HG03575 (cell line): ENCODE data around the gene ADM5.

ENCODE experiments used
- ATAC-seq: cut with Tn5 transposase; IDR thresholded peaks from one replicate; pipeline ENCODE4 v1.9.1; 2021; ENCODE audit not compliant: unreplicated experiment, insufficient number of reproducible peaks, low FRiP score; ENCODE audit errors: extremely low read depth

Gene ADM5

GRCh38 chr19:49677901-49678674 lies 11.3 kb upstream of the ADM5 start:
- no peak for ATAC-seq

GRCh38 chr19:49678985-49679770 lies 10.2 kb upstream of the ADM5 start:
- no peak for ATAC-seq

DNA sequence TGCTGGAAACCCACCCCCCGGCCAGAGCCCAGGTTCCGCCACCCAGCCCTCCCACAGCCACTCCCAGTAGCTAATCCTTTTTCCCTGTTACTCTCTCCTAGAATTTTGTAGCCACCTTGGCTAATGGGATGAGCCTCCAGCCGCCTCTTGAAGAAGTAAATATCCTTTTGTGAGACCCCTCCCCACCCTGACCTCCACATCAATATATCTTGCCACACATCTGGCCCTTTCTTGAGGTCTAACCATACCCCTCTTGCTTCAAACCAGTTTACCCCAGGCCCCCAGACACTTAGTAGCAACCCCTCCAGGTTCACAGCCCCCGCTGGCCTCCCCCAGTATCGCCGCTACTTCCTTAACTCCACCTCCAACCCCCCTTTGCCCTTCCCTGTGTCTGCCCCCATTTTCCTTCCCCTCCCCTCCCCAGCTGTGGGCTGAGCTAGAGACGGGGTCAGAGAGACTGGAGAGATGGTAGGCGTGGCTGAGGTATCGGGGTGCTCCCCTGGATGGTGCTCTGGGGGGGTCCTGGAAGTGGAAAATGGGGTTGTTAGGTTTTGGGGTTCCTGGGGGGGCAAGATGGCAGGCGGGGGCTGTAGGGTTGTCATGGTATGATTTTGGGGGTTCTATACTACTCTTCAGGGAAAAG lies 9.5 kb upstream of the ADM5 start:
- ATAC-seq = no peak

DNA sequence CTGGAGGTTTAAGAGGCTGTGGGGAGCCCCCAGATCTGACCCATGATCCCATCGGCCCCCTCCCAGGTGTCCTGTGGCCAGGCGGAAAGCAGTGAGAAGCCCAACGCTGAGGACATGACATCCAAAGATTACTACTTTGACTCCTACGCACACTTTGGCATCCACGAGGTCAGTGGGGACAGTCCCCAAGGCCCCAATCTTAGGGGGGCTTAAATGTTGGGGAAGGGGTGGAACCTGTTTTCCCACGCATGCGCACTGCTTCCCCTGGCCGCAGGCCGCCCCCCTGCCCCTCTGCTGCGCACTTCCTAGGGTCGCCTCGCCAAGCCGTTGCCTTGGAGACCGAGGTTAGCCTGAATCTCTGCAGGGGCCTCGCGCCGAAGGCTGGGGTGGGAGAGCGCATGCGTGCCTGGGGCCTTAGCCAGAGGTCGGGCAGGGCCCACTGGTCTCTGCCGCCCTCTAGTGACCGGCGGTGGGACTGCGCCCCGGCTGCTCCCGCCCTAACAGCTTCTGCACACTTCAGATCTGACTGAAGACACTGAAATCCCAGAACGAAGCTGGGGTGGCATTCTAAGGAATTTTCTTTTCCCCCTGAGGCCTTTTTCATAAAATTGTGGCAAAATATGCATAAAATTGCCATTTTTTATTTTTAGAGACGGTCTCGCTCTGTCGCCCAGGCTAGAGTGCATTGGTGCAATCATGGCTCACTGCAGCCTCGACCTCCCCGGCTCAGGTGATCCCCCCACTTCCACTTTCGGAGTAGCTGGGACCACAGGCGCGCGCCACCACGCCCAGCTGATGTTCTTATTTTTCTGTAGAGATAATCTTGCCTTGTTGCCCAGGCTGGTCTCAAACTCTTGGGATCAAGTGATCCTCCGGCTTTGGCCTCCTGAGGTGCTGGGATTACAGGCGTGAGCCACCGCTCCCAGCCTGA lies 8.7 kb upstream of the ADM5 start:
- ATAC-seq = no peak

GRCh38 chr19:49681830-49682229 lies 7.6 kb upstream of the ADM5 start:
- no peak for ATAC-seq

GRCh38 chr19:49682274-49682673 lies 7.1 kb upstream of the ADM5 start:
- no peak for ATAC-seq

GRCh38 chr19:49683814-49684250 lies 5.6 kb upstream of the ADM5 start:
- ATAC-seq = no peak

DNA sequence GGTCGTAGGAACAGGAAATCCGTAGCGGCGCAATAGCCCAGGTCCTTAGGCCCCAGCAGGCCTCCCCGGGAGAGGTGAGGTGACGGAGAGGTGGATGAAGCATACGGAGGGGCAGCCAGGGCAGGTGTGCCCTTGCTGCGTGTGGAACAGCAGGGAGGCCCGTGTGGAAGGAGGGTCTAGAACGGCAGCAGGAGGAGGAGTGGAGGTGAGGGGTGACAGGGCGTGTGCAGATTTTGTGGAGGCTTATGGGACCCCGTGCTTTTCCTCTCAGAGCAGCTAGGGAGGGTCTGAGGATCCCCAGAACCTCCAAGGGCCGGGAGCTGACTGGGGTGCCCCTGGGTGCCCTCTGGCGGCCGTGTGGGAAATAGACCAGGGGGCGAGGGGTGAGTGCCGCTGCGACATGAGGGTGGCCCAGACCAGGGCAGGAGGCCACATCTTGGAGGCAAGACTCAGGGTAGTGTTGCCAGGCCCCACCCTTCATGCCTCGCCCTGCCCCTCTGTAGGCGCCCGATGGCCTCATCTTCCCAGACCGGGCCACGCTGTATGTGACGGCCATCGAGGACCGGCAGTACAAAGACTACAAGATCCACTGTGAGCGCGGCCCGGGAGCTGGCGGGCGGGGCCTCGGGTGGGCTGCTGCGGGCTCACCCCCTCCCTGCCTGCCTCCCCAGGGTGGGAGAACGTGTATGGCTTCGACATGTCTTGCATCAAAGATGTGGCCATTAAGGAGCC lies 5.0 kb upstream of the ADM5 start:
- no peak for ATAC-seq

- no peak for ATAC-seq
Observed at GRCh38 chr19:49684983-49685553, 4.3 kb upstream of the ADM5 start.

DNA sequence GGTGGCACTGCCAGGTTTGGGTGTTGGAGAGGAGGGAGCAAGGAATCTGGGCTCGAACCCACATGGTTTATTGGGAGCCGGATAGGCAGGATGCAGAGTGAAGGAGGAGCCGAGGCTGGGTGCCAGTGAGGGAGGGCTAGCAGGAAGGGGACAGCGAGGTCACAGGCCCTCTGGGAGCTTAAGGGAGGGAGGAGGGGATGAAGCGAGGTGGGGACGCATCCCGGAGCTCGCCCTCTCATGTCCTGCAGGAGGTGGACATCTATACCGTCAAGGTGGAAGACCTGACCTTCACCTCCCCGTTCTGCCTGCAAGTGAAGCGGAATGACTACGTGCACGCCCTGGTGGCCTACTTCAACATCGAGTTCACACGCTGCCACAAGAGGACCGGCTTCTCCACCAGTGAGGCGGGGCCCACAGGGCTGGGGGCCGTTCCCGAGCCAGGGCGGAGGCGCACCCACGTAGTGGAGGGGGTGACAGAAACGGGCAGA lies 3.5 kb upstream of the ADM5 start:
- no peak for ATAC-seq

DNA sequence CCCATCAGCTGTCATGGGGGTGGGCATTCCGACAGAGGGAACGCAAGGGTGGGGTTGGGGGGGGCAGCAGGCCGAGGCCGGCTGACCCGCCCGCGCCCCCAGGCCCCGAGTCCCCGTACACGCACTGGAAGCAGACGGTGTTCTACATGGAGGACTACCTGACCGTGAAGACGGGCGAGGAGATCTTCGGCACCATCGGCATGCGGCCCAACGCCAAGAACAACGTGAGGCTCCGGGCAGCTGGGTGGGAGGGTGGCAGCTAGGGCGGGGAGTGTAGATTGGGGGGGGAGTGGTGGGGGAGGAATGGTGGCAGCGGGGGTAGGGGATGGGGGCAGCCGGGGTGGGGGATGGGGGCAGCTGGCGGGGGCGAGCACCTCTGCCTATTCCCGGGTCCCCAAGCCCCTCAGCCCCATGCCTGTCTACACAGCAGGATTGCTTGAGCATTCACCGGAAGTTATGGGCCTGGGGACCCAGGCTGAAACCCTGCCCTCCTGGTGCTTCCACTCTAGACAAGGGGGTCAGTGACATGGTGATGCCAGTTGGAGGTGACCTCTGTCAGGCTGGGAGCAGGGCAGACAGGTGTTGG lies 2.8 kb upstream of the ADM5 start:
- ATAC-seq = no peak

DNA sequence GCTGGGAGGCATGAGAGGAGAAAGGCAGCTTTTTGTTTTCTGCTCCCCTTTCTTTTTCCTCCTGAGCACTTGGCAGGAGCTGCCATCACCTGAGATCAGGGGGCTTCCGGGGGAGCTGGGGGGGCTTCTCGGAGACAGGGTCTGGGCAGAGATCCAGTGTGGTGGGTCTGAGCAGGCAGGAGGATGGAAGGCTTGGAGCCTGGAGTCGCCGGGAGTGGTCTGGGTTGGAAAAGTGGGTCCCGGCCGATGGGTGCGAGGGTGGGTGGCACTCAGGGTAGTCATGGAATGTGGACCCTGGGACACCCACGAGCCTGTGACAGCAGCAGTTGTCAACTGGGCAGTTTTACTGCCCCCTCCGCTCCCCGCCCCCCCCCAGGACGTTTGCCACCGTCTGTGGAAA lies 2.2 kb upstream of the ADM5 start:
- no peak for ATAC-seq

DNA sequence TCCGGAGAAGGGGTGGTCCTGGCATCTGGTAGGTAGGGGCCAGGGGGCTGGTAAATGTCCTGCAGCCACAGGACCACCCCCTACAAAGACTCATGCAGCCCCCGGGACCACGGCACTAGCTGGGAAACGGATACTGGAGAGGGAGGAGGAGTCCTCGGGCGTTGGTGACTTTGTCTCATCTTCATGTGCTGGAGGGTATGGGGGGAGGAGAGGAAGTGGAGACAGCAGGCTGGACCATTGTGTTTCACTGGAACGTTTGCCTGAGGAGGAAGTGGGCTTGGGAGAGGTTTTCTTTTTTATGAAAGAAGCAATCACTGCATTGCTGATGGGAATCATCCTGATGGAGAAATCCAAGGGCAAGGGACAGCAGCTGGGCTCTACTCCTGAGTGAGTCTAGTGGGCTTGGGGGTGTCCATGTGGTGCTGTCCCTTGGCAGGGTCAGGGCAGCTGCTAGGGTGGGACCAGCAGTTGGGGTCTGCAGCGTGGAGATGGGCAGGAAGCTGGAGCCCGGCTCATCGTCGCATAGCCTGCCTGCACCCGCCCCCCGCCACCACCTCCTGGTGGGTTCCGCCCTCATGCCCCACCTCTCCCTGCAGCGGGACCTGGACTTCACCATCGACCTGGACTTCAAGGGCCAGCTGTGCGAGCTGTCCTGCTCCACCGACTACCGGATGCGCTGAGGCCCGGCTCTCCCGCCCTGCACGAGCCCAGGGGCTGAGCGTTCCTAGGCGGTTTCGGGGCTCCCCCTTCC lies 1.7 kb upstream of the ADM5 start:
- ATAC-seq = no peak

GRCh38 chr19:49688531-49689132 lies 762 bp upstream of the ADM5 start:
- ATAC-seq = no peak

- no peak for ATAC-seq
Observed at GRCh38 chr19:49690079-49690655, 773 bp downstream of the ADM5 start.

- no peak for ATAC-seq
Observed at GRCh38 chr19:49690656-49691242, 1.4 kb downstream of the ADM5 start, which contains the start of gene CPT1C. Gene CPT1C (plus strand): TSS chr19:49691116. CDS start chr19:49692253, 1,137 bp downstream.
